WTC11 (cell line): ENCODE results near the gene SMIM20. TPM values are rescaled to one million over a fixed set of nuclear protein-coding genes. Genes with fewer than 3 reads are reported as not detected.

Experiments
- ATAC-seq: fragments of 200-7000 bp; cut with Tn5 transposase; 2 replicates; pipeline ENCODE4 v1.10.0; 2021; ENCODE audit warnings: mild to moderate bottlenecking, moderate library complexity
- CTCF ChIA-PET: fragments of 300-600 bp; sonication (Branson Sonifier 250); formaldehyde crosslinking; loops from one replicate; lab custom pipeline; 2021; ENCODE audit warnings: antibody characterized with exemption; lab: Charles Lee
- POLR2A ChIA-PET: fragments of 350-600 bp; sonication (Branson Sonifier 250); formaldehyde crosslinking; loops from one replicate; lab custom pipeline; 2021; ENCODE audit warnings: antibody characterized with exemption; lab: Charles Lee
- DNase-seq: peaks from one replicate; pipeline ENCODE4 v3.0.0; 2021; ENCODE audit warnings: low spot score
- H3K27ac Mint-ChIP-seq: 2 replicates; pipeline ENCODE4 v1.8.0; 2021; ENCODE audit warnings: mixed read lengths
- H3K27me3 Mint-ChIP-seq: 2 replicates; pipeline ENCODE4 v1.8.0; 2021; ENCODE audit warnings: low read depth, mild to moderate bottlenecking, moderate library complexity, mixed read lengths
- H3K36me3 Mint-ChIP-seq: 2 replicates; pipeline ENCODE4 v1.8.0; 2021; ENCODE audit warnings: mixed read lengths
- H3K4me1 Mint-ChIP-seq: 2 replicates; pipeline ENCODE4 v1.8.0; 2022; ENCODE audit warnings: mixed read lengths
- H3K4me3 Mint-ChIP-seq: 2 replicates; pipeline ENCODE4 v1.8.0; 2021; ENCODE audit warnings: mild to moderate bottlenecking, moderate library complexity, mixed read lengths
- H3K9me3 Mint-ChIP-seq: 2 replicates; pipeline ENCODE4 v1.8.0; 2021; ENCODE audit warnings: mixed read lengths
- ARID4B ChIP-seq: sonication (generic); formaldehyde crosslinking; IDR thresholded peaks from 2 replicates; pipeline ENCODE4 v1.8.0; 2023; ENCODE audit warnings: missing genetic modification reagents, mild to moderate bottlenecking, borderline replicate concordance
- ATF6 ChIP-seq: sonication (generic); formaldehyde crosslinking; IDR thresholded peaks from 2 replicates; pipeline ENCODE4 v1.8.1; 2023; ENCODE audit warnings: mild to moderate bottlenecking, missing genetic modification reagents
- EMX1 ChIP-seq: fragments of 250-450 bp; sonication (Bioruptor Pico); IDR thresholded peaks from 2 replicates; pipeline ENCODE4 v1.8.0; 2021; ENCODE audit warnings: mild to moderate bottlenecking
- ETV6 ChIP-seq: sonication (generic); formaldehyde crosslinking; IDR thresholded peaks from 2 replicates; pipeline ENCODE4 v1.8.1; 2022; ENCODE audit warnings: mild to moderate bottlenecking, missing genetic modification reagents
- FOXP4 ChIP-seq: sonication (generic); formaldehyde crosslinking; IDR thresholded peaks from 2 replicates; pipeline ENCODE4 v1.8.0; 2022; ENCODE audit warnings: mild to moderate bottlenecking, missing genetic modification reagents
- IRF1 ChIP-seq: sonication (generic); formaldehyde crosslinking; IDR thresholded peaks from 2 replicates; pipeline ENCODE4 v1.8.0; 2023; ENCODE audit warnings: missing genetic modification reagents
- NFATC4 ChIP-seq: fragments of 250-450 bp; sonication (Bioruptor Pico); IDR thresholded peaks from 2 replicates; pipeline ENCODE4 v1.9.0; 2021; ENCODE audit warnings: mild to moderate bottlenecking
- NFE2L1 ChIP-seq: sonication (generic); formaldehyde crosslinking; IDR thresholded peaks from 2 replicates; pipeline ENCODE4 v1.8.1; 2023; ENCODE audit warnings: missing genetic modification reagents
- NR3C1 ChIP-seq: sonication (generic); formaldehyde crosslinking; conservative IDR thresholded peaks from 2 replicates; pipeline ENCODE4 v1.8.1; 2023; ENCODE audit warnings: low read depth, mild to moderate bottlenecking, missing genetic modification reagents
- RORB ChIP-seq: fragments of 250-450 bp; sonication (Bioruptor Pico); IDR thresholded peaks from 2 replicates; pipeline ENCODE4 v1.9.0; 2021; ENCODE audit warnings: mild to moderate bottlenecking
- SMAD4 ChIP-seq: sonication (generic); formaldehyde crosslinking; IDR thresholded peaks from 2 replicates; pipeline ENCODE4 v1.8.0; 2022; ENCODE audit warnings: mild to moderate bottlenecking, missing genetic modification reagents
- SOX15 ChIP-seq: fragments of 250-450 bp; sonication (Bioruptor Pico); IDR thresholded peaks from 2 replicates; pipeline ENCODE4 v1.9.0; 2021; ENCODE audit warnings: mild to moderate bottlenecking
- SP1 ChIP-seq: sonication (generic); formaldehyde crosslinking; conservative IDR thresholded peaks from 2 replicates; pipeline ENCODE4 v1.8.1; 2022; ENCODE audit warnings: missing genetic modification reagents
- STAT6 ChIP-seq: sonication (generic); formaldehyde crosslinking; conservative IDR thresholded peaks from 2 replicates; pipeline ENCODE4 v1.8.1; 2023; ENCODE audit warnings: mild to moderate bottlenecking, low read depth, missing genetic modification reagents, moderate library complexity
- TP53 ChIP-seq: sonication (generic); formaldehyde crosslinking; IDR thresholded peaks from 2 replicates; pipeline ENCODE4 v1.8.1; 2023; ENCODE audit warnings: mild to moderate bottlenecking, missing genetic modification reagents
- USF1 ChIP-seq: sonication (generic); formaldehyde crosslinking; IDR thresholded peaks from 2 replicates; pipeline ENCODE4 v1.8.0; 2022; ENCODE audit warnings: mild to moderate bottlenecking, missing genetic modification reagents
- ZBTB43 ChIP-seq: sonication (generic); formaldehyde crosslinking; IDR thresholded peaks from 2 replicates; pipeline ENCODE4 v1.8.1; 2023; ENCODE audit warnings: mild to moderate bottlenecking, missing genetic modification reagents
- ZNF317 ChIP-seq: sonication (generic); formaldehyde crosslinking; IDR thresholded peaks from 2 replicates; pipeline ENCODE4 v1.8.1; 2023; ENCODE audit warnings: low read depth, mild to moderate bottlenecking, moderate library complexity, missing genetic modification reagents, borderline replicate concordance
- total RNA-seq: library from RNA; stranded (reverse); gene quantifications from 3 replicates; pipeline ENCODE4 v1.2.3, GENCODE V29; 2021

SMIM20 gene
- total RNA-seq, 1 experiment from 2014 or later = 39.4 TPM

- DNase-seq (no peak), ATAC-seq (no peak)
- H3K9me3 Mint-ChIP-seq = no peaks in the 10 kb centered on the region
- TF ChIP-seq TP53 (CRISPR knock-in tag) = no peak
- no peaks in the 10 kb centered on the region for H3K27me3 Mint-ChIP-seq
- H3K4me1 Mint-ChIP-seq = peaks cover 18% of the 10 kb centered on the region
- H3K36me3 Mint-ChIP-seq = peaks cover 5% of the 10 kb centered on the region; the same call in 1 of the 2 replicates
- H3K4me3 Mint-ChIP-seq = no peak overlapping the region
- POLR2A ChIA-PET = no interaction called here
- CTCF ChIA-PET = interaction anchor here (1.3 kb wide), 1 partner anchor 80 kb away, joined by 3 read pairs; no protein-coding TSS in a partner anchor
- no peak overlapping the region for H3K27ac Mint-ChIP-seq
These were observed 7.9 kb downstream of the SMIM20 start for GRCh38 chr4:25921922-25922321.

- peaks cover 18% of the 10 kb centered on the region for H3K4me1 Mint-ChIP-seq
- TF ChIP-seq NFATC4 (no peak), ZNF317 (CRISPR knock-in tag) (no peak), ARID4B (CRISPR knock-in tag) (no peak), IRF1 (no peak), NR3C1 (CRISPR knock-in tag) (no peak), ATF6 (CRISPR knock-in tag) (no peak), RORB (CRISPR knock-in tag) (no peak), USF1 (CRISPR knock-in tag) (no peak), SOX15 (CRISPR knock-in tag) (no peak), ZBTB43 (no peak), SMAD4 (CRISPR knock-in tag) (no peak), SP1 (CRISPR knock-in tag) (no peak), ETV6 (CRISPR knock-in tag) (no peak), EMX1 (CRISPR knock-in tag) (no peak), NFE2L1 (no peak), FOXP4 (CRISPR knock-in tag) (no peak), TP53 (CRISPR knock-in tag) (no peak), STAT6 (CRISPR knock-in tag) (no peak)
- ATAC-seq = no peak
- POLR2A ChIA-PET = no interaction called here
- peaks cover 5% of the 10 kb centered on the region; the same call in 1 of the 2 replicates for H3K36me3 Mint-ChIP-seq
- no peak for DNase-seq
- no peak overlapping the region for H3K27ac Mint-ChIP-seq
- H3K4me3 Mint-ChIP-seq = no peak overlapping the region
- no peaks in the 10 kb centered on the region for H3K27me3 Mint-ChIP-seq
- CTCF ChIA-PET = no interaction called here
- H3K9me3 Mint-ChIP-seq = no peaks in the 10 kb centered on the region
These were observed 8.9 kb downstream of the SMIM20 start for GRCh38 chr4:25922812-25923369.
